GM23248 (cell line): ENCODE measurements around the gene MRPL23. TPM values are rescaled to one million over a fixed set of nuclear protein-coding genes. Genes with fewer than 3 reads are reported as not detected.
A peak's percentile ranks its signal among the peaks of the same experiment; 100 is the strongest.
"Not testable (repeated sequence)": the region's sequence is repeated elsewhere in the genome, so short reads cannot be mapped to it uniquely, and the experiment has no call there.

Experiments
- DNase-seq: peaks from one replicate; pipeline ENCODE4 v3.0.0-alpha.2; 2015
- H2AFZ ChIP-seq: fragments of 200-600 bp; sonication (generic); 2 replicates; pipeline ENCODE4 v1.6.1; 2016; ENCODE audit warnings: antibody characterized with exemption
- H3F3A ChIP-seq: fragments of 200-600 bp; sonication (generic); 2 replicates; pipeline ENCODE4 v1.6.1; 2016; ENCODE audit warnings: mild to moderate bottlenecking, antibody characterized with exemption, mixed run types; ENCODE audit not compliant: insufficient read depth
- H3K27ac ChIP-seq: fragments of 200-600 bp; sonication (generic); 2 replicates; pipeline ENCODE4 v1.5.1; 2016; ENCODE audit warnings: mild to moderate bottlenecking
- H3K27me3 ChIP-seq: fragments of 200-600 bp; sonication (generic); replicated peaks from 2 replicates; pipeline ENCODE4 v1.6.1; 2016; ENCODE audit warnings: mild to moderate bottlenecking; ENCODE audit not compliant: insufficient read depth
- H3K36me3 ChIP-seq: fragments of 200-600 bp; sonication (generic); 2 replicates; pipeline ENCODE4 v1.6.1; 2016; ENCODE audit warnings: low read depth, mild to moderate bottlenecking
- H3K4me1 ChIP-seq: fragments of 200-600 bp; sonication (generic); 2 replicates; pipeline ENCODE4 v1.6.1; 2016; ENCODE audit warnings: mild to moderate bottlenecking; ENCODE audit not compliant: insufficient read depth
- H3K4me2 ChIP-seq: fragments of 200-600 bp; sonication (generic); one replicate; pipeline ENCODE4 v1.6.1; 2016; ENCODE audit warnings: mild to moderate bottlenecking; ENCODE audit not compliant: unreplicated experiment
- H3K4me3 ChIP-seq: fragments of 200-600 bp; sonication (generic); 2 replicates; pipeline ENCODE4 v1.5.1; 2016; ENCODE audit warnings: mild to moderate bottlenecking
- H3K79me2 ChIP-seq: fragments of 200-600 bp; sonication (generic); 2 replicates; pipeline ENCODE4 v1.6.1; 2016; ENCODE audit warnings: mild to moderate bottlenecking; ENCODE audit not compliant: insufficient read depth
- H3K9ac ChIP-seq: fragments of 200-600 bp; sonication (generic); 2 replicates; pipeline ENCODE4 v1.6.1; 2016; ENCODE audit warnings: mild to moderate bottlenecking
- H3K9me2 ChIP-seq: fragments of 200-600 bp; sonication (generic); 2 replicates; pipeline ENCODE4 v1.6.1; 2016; ENCODE audit warnings: mixed run types, mild to moderate bottlenecking, moderate library complexity; ENCODE audit not compliant: insufficient read depth
- H3K9me3 ChIP-seq: fragments of 200-600 bp; sonication (generic); one replicate; pipeline ENCODE4 v1.6.1; 2017; ENCODE audit warnings: low read depth
- H4K20me1 ChIP-seq: fragments of 200-600 bp; sonication (generic); 2 replicates; pipeline ENCODE4 v1.6.0; 2016; ENCODE audit not compliant: insufficient read depth
- EZH2 ChIP-seq: fragments of 200-600 bp; sonication (generic); IDR thresholded peaks from 2 replicates; pipeline ENCODE4 v1.6.1; 2018; ENCODE audit warnings: antibody characterized with exemption, mild to moderate bottlenecking; ENCODE audit not compliant: insufficient read depth, poor library complexity, severe bottlenecking
- EZH2phosphoT487 ChIP-seq: fragments of 200-600 bp; sonication (generic); IDR thresholded peaks from 2 replicates; pipeline ENCODE4 v1.6.1; 2018; ENCODE audit warnings: antibody characterized with exemption, moderate library complexity, mild to moderate bottlenecking, low read depth; ENCODE audit not compliant: insufficient read depth
- whole genome bisulfite sequencing, 2 experiments: methylation state at CpG; one replicate each; pipeline ENCODE4 v1.1.6; 2015 to 2017; ENCODE audit warnings: low lambda C conversion rate in 2 of 2, low coverage in 1 of 2; ENCODE audit errors: missing lambda C conversion rate in 2 of 2; 5-methylcytosine and 5-hydroxymethylcytosine counted together
- in situ Hi-C: fragments of 300-500 bp; cut with MboI; formaldehyde crosslinking; loops from 2 replicates; pipeline ENCODE4 v1.15.0; 2020
- polyA plus RNA-seq: library from polyadenylated mRNA; unstranded; fragments of >200 nt; fragmentation: Nextera tagmentation; extraction: Ambion mirVana; gene quantifications from 2 replicates; pipeline ENCODE4 v1.2.1, GENCODE V29; 2016
- total RNA-seq: library from RNA; depleted of rRNA; stranded (reverse); fragments of >200 nt; shearing (Covaris generic); gene quantifications from 2 replicates; pipeline ENCODE4 v1.2.3, GENCODE V29; 2014

The MRPL23 gene
- total and polyA plus RNA-seq, 2 experiments from 2014 or later = 40.5 to 47.7 TPM

GRCh38 chr11:1937616-1938342 is 9.4 kb upstream of the MRPL23 start:
- H3K4me3 ChIP-seq = no peak overlapping the region
- no peaks in the 10 kb centered on the region for H3K79me2 ChIP-seq
- WGBS, 2 experiments = 74 to 78% methylated on average over 35 of the region's 35 CpGs
- no peaks in the 10 kb centered on the region for H3F3A ChIP-seq
- no peak overlapping the region for H3K9ac ChIP-seq
- H3K36me3 ChIP-seq = no peaks in the 10 kb centered on the region
- in situ Hi-C loops = no loop called here
- no peak for TF ChIP-seq EZH2
- TF ChIP-seq EZH2phosphoT487 = no peak
- H3K27me3 ChIP-seq = 0 out of 2 replicates have a peak, but pooled peaks cover 4% of the 10 kb centered on the region
- DNase-seq = no peak
- H4K20me1 ChIP-seq = no peaks in the 10 kb centered on the region
- H3K9me2 ChIP-seq = no peaks in the 10 kb centered on the region
- no peaks in the 10 kb centered on the region for H3K4me1 ChIP-seq
- no peak overlapping the region for H3K27ac ChIP-seq
- H3K4me2 ChIP-seq = no peak overlapping the region
- H2AFZ ChIP-seq = no peak overlapping the region
- H3K9me3 ChIP-seq = no peaks in the 10 kb centered on the region

- no peaks in the 10 kb centered on the region for H3K36me3 ChIP-seq
- H3K4me1 ChIP-seq = no peaks in the 10 kb centered on the region
- no peaks in the 10 kb centered on the region for H3K9me2 ChIP-seq
- no peaks in the 10 kb centered on the region for H4K20me1 ChIP-seq
- WGBS, 2 experiments = 71 to 76% methylated on average over 27 of the region's 27 CpGs
- no peak overlapping the region for H3K4me2 ChIP-seq
- TF ChIP-seq EZH2 (no peak), EZH2phosphoT487 (no peak)
- H3K79me2 ChIP-seq = no peaks in the 10 kb centered on the region
- no peak overlapping the region for H3K9ac ChIP-seq
- H3K4me3 ChIP-seq = no peak overlapping the region
- H2AFZ ChIP-seq = no peak overlapping the region
- no peaks in the 10 kb centered on the region for H3F3A ChIP-seq
- no peaks in the 10 kb centered on the region for H3K9me3 ChIP-seq
- in situ Hi-C loops = no loop called here
- no peak overlapping the region for H3K27ac ChIP-seq
- 0 out of 2 replicates have a peak, but pooled peaks cover 4% of the 10 kb centered on the region for H3K27me3 ChIP-seq
- no peak for DNase-seq
Observed at GRCh38 chr11:1938343-1939005, 8.7 kb upstream of the MRPL23 start.

GRCh38 chr11:1939006-1939625 is 8.0 kb upstream of the MRPL23 start:
- Histone ChIP-seq H4K20me1 (no peaks in the 10 kb centered on the region), H3K79me2 (no peaks in the 10 kb centered on the region), H3K27me3 (0 out of 2 replicates have a peak, but pooled peaks cover 4% of the 10 kb centered on the region), H3K9me2 (no peaks in the 10 kb centered on the region), H3K4me3 (no peak overlapping the region), H3F3A (no peaks in the 10 kb centered on the region), H3K4me2 (no peak overlapping the region), H3K27ac (no peak overlapping the region), H3K36me3 (no peaks in the 10 kb centered on the region), H3K4me1 (no peaks in the 10 kb centered on the region), H2AFZ (no peak overlapping the region), H3K9me3 (no peaks in the 10 kb centered on the region), H3K9ac (no peak overlapping the region)
- DNase-seq = peak; percentile 19
- WGBS, 2 experiments = 9 to 11% methylated on average over 22 to 23 of the region's 23 CpGs
- TF ChIP-seq EZH2 (no peak), EZH2phosphoT487 (no peak)
- in situ Hi-C loops = no loop called here

GRCh38 chr11:1939788-1940187 is 7.3 kb upstream of the MRPL23 start:
- H3K79me2 ChIP-seq, H3K9me3 ChIP-seq, H3F3A ChIP-seq, H3K4me2 ChIP-seq, H4K20me1 ChIP-seq, H3K27ac ChIP-seq, in situ Hi-C loops, H3K9ac ChIP-seq, H3K9me2 ChIP-seq, H3K27me3 ChIP-seq, H3K4me3 ChIP-seq, DNase-seq, H2AFZ ChIP-seq, H3K4me1 ChIP-seq, H3K36me3 ChIP-seq: not testable (repeated sequence)
- WGBS, 2 experiments = 100% methylated on average over 1 of the region's 1 CpG
